Endometrial microvascular endothelial cells (primary cell): ENCODE measurements around the gene DNAH11. TPM values are rescaled to one million over a fixed set of nuclear protein-coding genes. Genes with fewer than 3 reads are reported as not detected.

Experiments used
- in situ Hi-C: cut with HindIII; loops from 2 replicates; pipeline ENCODE4 v1.10.0; 2017; ENCODE audit warnings: low sequenced_read_pairs, low pct_unique_long_range_greater_than_20kb; ENCODE audit errors: inconsistent ontology term
- total RNA-seq: library from RNA; depleted of rRNA; stranded (reverse); fragments of >200 nt; gene quantifications from one replicate; pipeline ENCODE4 v1.2.3, GENCODE V29; 2015; ENCODE audit errors: inconsistent ontology term

The DNAH11 gene
- total RNA-seq, 1 donor from 2014 or later: 3.5 TPM

GRCh38 chr7:21605008-21605585 is 62.3 kb downstream of the DNAH11 start:
- in situ Hi-C loops: no loop called here

- in situ Hi-C loops: no loop called here
These were observed 65.6 kb downstream of the DNAH11 start for GRCh38 chr7:21608465-21608864.

GRCh38 chr7:21611129-21611528 is 68.3 kb downstream of the DNAH11 start:
- in situ Hi-C loops: no loop called here

- in situ Hi-C loops: no loop called here
These were observed 73.3 kb downstream of the DNAH11 start for GRCh38 chr7:21616091-21616490.

- in situ Hi-C loops: no loop called here
These were observed 74.1 kb downstream of the DNAH11 start for GRCh38 chr7:21616796-21617436.

- in situ Hi-C loops: no loop called here
These were observed 74.7 kb downstream of the DNAH11 start for GRCh38 chr7:21617513-21617912.

GRCh38 chr7:21617916-21618390 is 75.1 kb downstream of the DNAH11 start:
- in situ Hi-C loops: no loop called here

GRCh38 chr7:21618706-21619105 is 75.9 kb downstream of the DNAH11 start:
- in situ Hi-C loops: no loop called here

GRCh38 chr7:21620054-21620453 is 77.2 kb downstream of the DNAH11 start:
- in situ Hi-C loops: no loop called here

- in situ Hi-C loops: no loop called here
These were observed 81.5 kb downstream of the DNAH11 start for GRCh38 chr7:21624320-21624719.

- in situ Hi-C loops: no loop called here
These were observed 93.9 kb downstream of the DNAH11 start for GRCh38 chr7:21636694-21637093.

GRCh38 chr7:21639206-21639868 is 96.5 kb downstream of the DNAH11 start:
- in situ Hi-C loops: no loop called here

GRCh38 chr7:21640105-21640504 is 97.3 kb downstream of the DNAH11 start:
- in situ Hi-C loops: no loop called here

GRCh38 chr7:21641546-21641945 is 98.7 kb downstream of the DNAH11 start:
- in situ Hi-C loops: no loop called here

- in situ Hi-C loops: no loop called here
These were observed 99.6 kb downstream of the DNAH11 start for GRCh38 chr7:21642422-21642821.

- in situ Hi-C loops: no loop called here
These were observed 108.9 kb downstream of the DNAH11 start for GRCh38 chr7:21651697-21652096.

- in situ Hi-C loops: no loop called here
These were observed 110.8 kb downstream of the DNAH11 start for GRCh38 chr7:21653623-21654022.

GRCh38 chr7:21656081-21656480 is 113.2 kb downstream of the DNAH11 start:
- in situ Hi-C loops: no loop called here

GRCh38 chr7:21656796-21657195 is 114.0 kb downstream of the DNAH11 start:
- in situ Hi-C loops: no loop called here

- in situ Hi-C loops: no loop called here
These were observed 127.7 kb downstream of the DNAH11 start for GRCh38 chr7:21670496-21670895.
